Caco-2 (cell line): ENCODE data around the gene ST6GALNAC2. TPM values are rescaled to one million over a fixed set of nuclear protein-coding genes. Genes with fewer than 3 reads are reported as not detected.

ENCODE experiments used
- BruUV-seq: library from RNA; stranded (reverse); fragments of 400-500 nt; replicated peaks from 2 replicates; lab custom pipeline; 2021; lab: Mats Ljungman, UMichigan
- CTCF ChIA-PET: fragments of 300-600 bp; sonication (Branson Sonifier 250); formaldehyde crosslinking; loops from one replicate; lab custom pipeline; 2022; ENCODE audit warnings: antibody characterized with exemption; lab: Charles Lee
- POLR2A ChIA-PET: fragments of 300-600 bp; sonication (Branson Sonifier 250); formaldehyde crosslinking; loops from one replicate; lab custom pipeline; 2022; ENCODE audit warnings: antibody characterized with exemption; lab: Charles Lee
- DNase-seq, 2 experiments: peaks; one replicate each; pipeline versions ENCODE4 v3.0.0 to v3.0.0-alpha.2; 2020 to 2022
- H3K27me3 ChIP-seq: replicated peaks from 2 replicates; pipeline ENCODE4 v1.6.0; 2011; ENCODE audit warnings: low read length; ENCODE audit not compliant: control insufficient read depth, insufficient read depth
- H3K36me3 ChIP-seq: 2 replicates; pipeline ENCODE4 v1.5.1; 2011; ENCODE audit warnings: low read length; ENCODE audit not compliant: control insufficient read depth, insufficient read depth
- H3K4me1 ChIP-seq: fragments of 250-450 bp; sonication (Bioruptor Pico); 2 replicates; pipeline ENCODE4 v1.5.1; 2020; ENCODE audit warnings: mild to moderate bottlenecking
- H3K4me3 ChIP-seq: 2 replicates; pipeline ENCODE4 v1.5.1; 2011; ENCODE audit warnings: low read depth, mild to moderate bottlenecking, control low read depth, low read length
- H3K9me3 ChIP-seq: fragments of 250-450 bp; sonication (Bioruptor Pico); 2 replicates; pipeline ENCODE4 v1.5.1; 2020; ENCODE audit warnings: mild to moderate bottlenecking, moderate library complexity
- H3K27ac Mint-ChIP-seq: one replicate; pipeline ENCODE4 v1.8.0; 2022; ENCODE audit warnings: mixed read lengths; ENCODE audit not compliant: unreplicated experiment
- H3K27me3 Mint-ChIP-seq: one replicate; pipeline ENCODE4 v1.8.0; 2022; ENCODE audit warnings: mixed read lengths; ENCODE audit not compliant: insufficient read depth, unreplicated experiment
- H3K36me3 Mint-ChIP-seq: one replicate; pipeline ENCODE4 v1.8.0; 2022; ENCODE audit warnings: mild to moderate bottlenecking, mixed read lengths; ENCODE audit not compliant: insufficient read depth, unreplicated experiment
- H3K4me1 Mint-ChIP-seq: one replicate; pipeline ENCODE4 v1.8.0; 2022; ENCODE audit warnings: low read depth, mixed read lengths; ENCODE audit not compliant: unreplicated experiment
- H3K4me3 Mint-ChIP-seq: one replicate; pipeline ENCODE4 v1.8.0; 2022; ENCODE audit warnings: mild to moderate bottlenecking, moderate library complexity, mixed read lengths; ENCODE audit not compliant: unreplicated experiment
- H3K9me3 Mint-ChIP-seq: one replicate; pipeline ENCODE4 v1.8.0; 2022; ENCODE audit warnings: mixed read lengths; ENCODE audit not compliant: unreplicated experiment
- CTCF ChIP-seq, 2 experiments: fragments of 200-600 bp in 1 of 2; IDR thresholded peaks; 1 replicate in 1 of 2; 2 replicates in 1 of 2; pipeline versions ENCODE4 v1.5.1 to v1.8.0; 2011 to 2022; ENCODE audit warnings: antibody characterized with exemption in 1 of 2, control low read depth in 1 of 2, inconsistent platforms in 1 of 2, low read depth in 1 of 2, low read length in 1 of 2, mild to moderate bottlenecking in 1 of 2, moderate library complexity in 1 of 2; ENCODE audit not compliant: insufficient read depth in 1 of 2, severe bottlenecking in 1 of 2, unreplicated experiment in 1 of 2
- intact Hi-C: fragments of 100-400 bp; cut with micrococcal nuclease; formaldehyde crosslinking; loops from one replicate; pipeline ENCODE4 v1.10.0; 2022; ENCODE audit not compliant: unreplicated experiment
- total RNA-seq: library from RNA; stranded (reverse); gene quantifications from 2 replicates; pipeline ENCODE4 v1.2.3, GENCODE V29; 2022

ST6GALNAC2 gene
- total RNA-seq, 1 experiment from 2014 or later: 0.77 TPM

DNA sequence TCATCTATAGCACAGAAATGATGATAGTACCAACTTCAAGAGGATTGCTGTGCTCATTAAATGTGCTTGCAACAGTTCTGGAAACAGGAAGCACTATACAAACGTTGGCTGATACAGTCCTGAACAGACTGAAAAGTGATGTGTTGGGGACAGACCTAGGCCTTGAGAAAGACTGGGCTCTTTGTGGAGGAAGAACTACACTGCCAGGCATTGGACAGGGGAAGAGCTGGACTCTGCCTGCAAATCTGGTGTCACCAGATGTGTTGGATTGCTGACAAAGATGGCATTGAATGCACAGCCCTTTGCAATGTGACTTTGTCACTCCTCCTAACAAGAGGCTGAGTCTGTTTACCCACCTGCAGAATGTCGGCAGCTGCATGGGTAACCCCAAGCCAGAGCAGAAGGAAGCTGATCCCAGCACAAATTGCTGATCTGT is 12.4 kb upstream of the ST6GALNAC2 start:
- CTCF ChIA-PET: interaction anchor here (0.5 to 1.0 kb wide), 3 partner anchors 9 to 26 kb away, joined by 3 to 6 read pairs (median 5); no protein-coding TSS in a partner anchor
- Mint-ChIP-seq H3K9me3 (peaks cover 10% of the 10 kb centered on the region), H3K27ac (peak overlapping the region; percentile 37), H3K4me3 (no peak overlapping the region), H3K36me3 (peaks cover 18% of the 10 kb centered on the region), H3K4me1 (peaks cover 79% of the 10 kb centered on the region), H3K27me3 (no peaks in the 10 kb centered on the region)
- no TSS peak for BruUV-seq
- no peaks in the 10 kb centered on the region for H3K27me3 ChIP-seq
- DNase-seq: no peak
- no peaks in the 10 kb centered on the region for H3K36me3 ChIP-seq
- H3K4me3 ChIP-seq: no peak overlapping the region
- TF ChIP-seq CTCF (IDR thresholded peaks at IDR 0.05; ENCODE audit: insufficient read depth in 1 of 2, low read depth in 1 of 2, low read length in 1 of 2, severe bottlenecking in 1 of 2, unreplicated experiment in 1 of 2): no peak
- H3K9me3 ChIP-seq: 0 out of 2 replicates have a peak, but pooled peaks cover 5% of the 10 kb centered on the region
- peaks cover 40% of the 10 kb centered on the region for H3K4me1 ChIP-seq
- intact Hi-C loops: no loop called here
- POLR2A ChIA-PET: interaction anchor here (0.7 to 0.8 kb wide), 2 partner anchors 41 to 333 kb away, joined by 3 read pairs; partner anchors contain the start of gene UBALD2

DNA sequence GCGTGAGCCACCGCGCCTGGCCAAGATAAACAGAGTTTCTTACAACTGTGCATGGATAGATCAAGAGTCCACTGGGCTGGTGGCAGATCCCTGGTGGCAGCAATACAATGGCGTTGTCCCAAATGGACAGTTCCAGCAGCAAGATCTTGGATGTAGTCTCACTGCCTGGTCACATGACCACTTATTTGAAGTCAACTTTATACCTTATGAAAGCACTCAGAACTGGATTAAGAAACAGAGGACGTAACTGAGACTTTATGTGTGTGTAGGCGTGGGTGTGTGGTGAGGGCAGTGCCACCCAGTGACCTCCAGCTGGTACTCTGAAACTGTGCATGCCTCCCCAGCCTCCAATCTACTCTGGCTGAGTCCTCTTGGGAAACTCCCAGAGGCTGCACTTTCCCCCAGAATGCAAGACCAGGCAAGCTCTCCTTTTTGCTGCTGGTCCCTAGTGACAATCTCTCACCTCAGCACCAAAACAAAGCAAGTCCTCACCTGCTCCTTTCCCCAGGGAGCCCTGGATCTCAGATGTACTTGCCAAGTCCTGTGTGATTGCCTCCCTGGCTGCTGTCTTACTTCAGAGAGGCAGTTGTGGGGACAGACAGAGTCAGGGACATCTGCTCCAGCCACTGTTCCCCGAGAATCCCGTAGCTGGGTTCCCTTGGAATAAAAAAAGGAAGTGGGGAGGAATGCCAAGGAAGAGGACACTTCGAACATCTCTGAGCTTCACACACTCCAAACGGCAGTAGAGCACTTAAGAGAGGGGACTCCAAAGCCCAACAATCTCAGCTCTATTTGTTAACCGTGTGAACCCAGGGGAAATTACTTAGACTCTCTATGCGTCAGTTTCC is 11.7 kb upstream of the ST6GALNAC2 start:
- TF ChIP-seq CTCF (IDR thresholded peaks at IDR 0.05; ENCODE audit: insufficient read depth in 1 of 2, low read depth in 1 of 2, low read length in 1 of 2, severe bottlenecking in 1 of 2, unreplicated experiment in 1 of 2): no peak
- BruUV-seq: no TSS peak
- peaks cover 4% of the 10 kb centered on the region for H3K9me3 Mint-ChIP-seq
- Histone ChIP-seq H3K27me3 (no peaks in the 10 kb centered on the region), H3K4me1 (peaks cover 34% of the 10 kb centered on the region), H3K36me3 (no peaks in the 10 kb centered on the region), H3K9me3 (no peaks in the 10 kb centered on the region), H3K4me3 (no peak overlapping the region)
- POLR2A ChIA-PET: no interaction called here
- peaks cover 73% of the 10 kb centered on the region for H3K4me1 Mint-ChIP-seq
- no peaks in the 10 kb centered on the region for H3K27me3 Mint-ChIP-seq
- H3K4me3 Mint-ChIP-seq: no peak overlapping the region
- H3K27ac Mint-ChIP-seq: peak overlapping the region; percentile 37
- CTCF ChIA-PET: interaction anchor here (1.3 kb wide), 1 partner anchor 27 kb away, joined by 5 read pairs; no protein-coding TSS in a partner anchor
- intact Hi-C loops: no loop called here
- peaks cover 13% of the 10 kb centered on the region for H3K36me3 Mint-ChIP-seq
- no peak for DNase-seq

DNA sequence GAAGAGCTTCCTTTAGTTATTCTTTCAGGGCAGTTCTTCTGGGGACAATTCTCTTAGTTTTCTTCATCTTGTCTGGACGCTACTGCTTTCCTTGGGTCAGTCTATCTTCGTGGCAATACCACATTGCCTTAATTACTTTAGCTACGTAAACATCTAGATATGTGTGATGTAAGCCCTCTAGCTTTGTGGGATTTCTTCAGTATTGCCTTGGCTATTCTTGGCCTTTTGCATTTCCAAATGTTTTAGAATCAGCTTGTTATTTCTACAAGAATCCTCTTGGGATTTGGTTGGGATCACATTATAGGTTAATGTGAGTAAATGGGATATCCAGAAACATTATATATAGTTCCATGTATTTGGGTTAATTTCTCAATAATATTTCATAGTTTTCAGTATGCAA is 9.0 kb upstream of the ST6GALNAC2 start:
- Mint-ChIP-seq H3K4me1 (peaks cover 51% of the 10 kb centered on the region), H3K4me3 (no peak overlapping the region), H3K36me3 (peaks cover 6% of the 10 kb centered on the region), H3K9me3 (no peaks in the 10 kb centered on the region), H3K27ac (no peak overlapping the region), H3K27me3 (no peaks in the 10 kb centered on the region)
- BruUV-seq: no TSS peak
- POLR2A ChIA-PET: no interaction called here
- no peak for TF ChIP-seq CTCF (IDR thresholded peaks at IDR 0.05; ENCODE audit: insufficient read depth in 1 of 2, low read depth in 1 of 2, low read length in 1 of 2, severe bottlenecking in 1 of 2, unreplicated experiment in 1 of 2)
- no peaks in the 10 kb centered on the region for H3K36me3 ChIP-seq
- no peaks in the 10 kb centered on the region for H3K27me3 ChIP-seq
- no peak for DNase-seq
- CTCF ChIA-PET: interaction anchor here (1.5 kb wide), 1 partner anchor 29 kb away, joined by 9 read pairs; no protein-coding TSS in a partner anchor
- no peaks in the 10 kb centered on the region for H3K9me3 ChIP-seq
- H3K4me1 ChIP-seq: peaks cover 8% of the 10 kb centered on the region; the same call in 1 of the 2 replicates
- H3K4me3 ChIP-seq: no peak overlapping the region
- intact Hi-C loops: no loop called here
